HG03442 (cell line): Measurements from ENCODE around the gene TTC29.
"Not testable (repeated sequence)": the region's sequence is repeated elsewhere in the genome, so short reads cannot be mapped to it uniquely, and the experiment has no call there.

Experiments
- ATAC-seq: cut with Tn5 transposase; IDR thresholded peaks from one replicate; pipeline ENCODE4 v1.9.1; 2021; ENCODE audit warnings: mild to moderate bottlenecking, moderate library complexity; ENCODE audit not compliant: unreplicated experiment

TTC29 gene

GRCh38 chr4:146739182-146739581 lies 206.5 kb downstream of the TTC29 start:
- no peak for ATAC-seq

GRCh38 chr4:146723519-146723918 lies 222.1 kb downstream of the TTC29 start:
- ATAC-seq: not testable (repeated sequence)

DNA sequence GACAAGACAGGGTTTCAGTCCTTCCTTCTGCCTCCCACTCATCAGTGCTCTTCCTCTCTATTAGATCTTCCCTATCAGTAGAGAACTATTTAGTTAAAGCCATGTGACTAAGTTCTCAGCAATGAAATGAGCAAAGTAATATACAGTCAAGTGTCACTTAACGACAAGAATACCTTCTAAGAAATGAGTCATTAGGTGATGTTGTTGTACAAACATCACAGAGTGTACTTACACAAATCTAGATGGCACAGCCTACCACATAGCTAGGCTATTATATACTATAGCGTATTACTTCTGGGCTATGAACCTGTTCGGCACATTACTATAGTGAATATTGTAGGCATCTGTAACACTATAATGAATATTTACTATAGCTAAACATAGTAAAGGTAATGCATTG lies 235.7 kb downstream of the TTC29 start:
- ATAC-seq: no peak

DNA sequence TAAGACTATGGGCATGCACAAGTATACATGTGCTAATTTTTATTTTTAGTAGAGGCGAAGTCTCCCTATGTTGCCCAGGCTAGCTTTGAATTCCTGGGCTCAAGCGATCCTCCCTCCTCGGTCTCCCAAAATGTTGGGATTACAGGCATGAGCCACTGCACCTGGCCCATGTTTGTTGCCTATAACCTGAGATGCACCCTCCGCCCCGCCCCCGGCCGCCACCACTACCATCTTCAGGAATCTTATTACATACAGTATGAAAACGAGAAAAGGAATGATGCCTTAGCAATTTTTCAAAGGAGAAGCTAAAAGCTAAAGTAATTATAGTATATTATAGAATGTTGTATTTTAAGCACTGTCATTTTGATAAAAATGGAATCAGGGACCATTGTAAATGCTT lies 245.8 kb downstream of the TTC29 start:
- no peak for ATAC-seq

DNA sequence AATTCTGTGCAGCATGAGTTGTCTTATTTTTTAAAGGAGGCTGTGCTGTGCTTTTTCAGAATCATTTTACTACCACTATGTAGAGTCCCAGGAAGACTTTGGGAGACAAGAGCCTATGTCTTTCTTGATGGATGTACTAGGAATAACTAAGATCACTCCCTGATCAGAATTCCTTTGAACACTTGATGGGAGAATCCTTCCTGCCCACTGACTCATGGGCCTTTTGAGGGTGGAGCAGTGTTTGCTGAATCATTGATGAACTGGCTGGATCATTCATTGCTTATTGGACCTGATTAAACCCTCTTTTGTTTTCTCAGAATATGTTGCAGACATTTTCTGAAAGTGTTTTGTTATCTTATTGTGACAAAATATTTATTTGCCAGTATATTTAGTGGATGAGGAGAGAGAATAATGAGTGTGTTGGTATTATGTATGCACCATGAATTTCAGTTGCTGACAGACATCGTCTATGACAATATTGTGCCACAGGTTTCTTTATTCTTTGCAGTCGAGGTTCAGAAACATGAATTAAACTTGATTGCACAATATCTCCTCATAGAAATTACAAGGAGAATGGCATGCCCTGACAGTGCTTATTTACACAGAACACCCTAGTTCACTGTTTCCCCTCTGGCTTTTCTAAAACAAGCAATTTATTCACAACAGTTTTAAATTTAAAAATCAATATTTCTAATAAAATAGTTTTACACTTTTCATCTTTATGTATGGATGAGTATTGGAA lies 270.7 kb downstream of the TTC29 start:
- ATAC-seq: no peak

GRCh38 chr4:146663968-146664311 lies 281.7 kb downstream of the TTC29 start:
- not testable (repeated sequence) for ATAC-seq

DNA sequence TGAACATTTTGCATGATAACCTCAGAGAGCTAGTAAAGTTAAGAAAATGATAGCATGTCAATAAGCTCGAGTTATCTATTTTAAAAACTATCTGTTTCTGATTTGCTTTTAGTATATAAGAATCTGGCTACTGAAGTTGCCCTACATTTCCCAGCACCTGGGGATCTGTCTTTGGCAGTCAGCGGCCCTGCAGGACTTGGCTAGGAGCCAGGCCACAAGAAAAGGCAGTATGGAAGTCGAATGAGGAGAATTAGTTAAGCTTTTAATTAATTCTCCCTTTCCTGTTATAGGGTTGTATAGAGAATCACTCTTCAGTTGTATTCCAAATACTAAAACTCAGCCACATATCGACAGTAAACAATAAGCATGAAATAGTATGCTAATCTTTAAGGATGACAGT lies 284.3 kb downstream of the TTC29 start:
- ATAC-seq: no peak
